GM10248 (cell line): ENCODE data around the gene DSTN.

ENCODE experiments used
- CTCF ChIA-PET: fragments of 300-600 bp; sonication (Branson Sonifier 250); formaldehyde crosslinking; extraction: SDS; loops from one replicate; lab custom pipeline; 2021; ENCODE audit warnings: antibody characterized with exemption; lab: Yijun Ruan, JAX
- POLR2A ChIA-PET: fragments of 350-650 bp; sonication (Branson Sonifier 250); formaldehyde crosslinking; extraction: SDS; loops from one replicate; lab custom pipeline; 2020; ENCODE audit warnings: antibody characterized with exemption; lab: Yijun Ruan, JAX
- DNase-seq: peaks from one replicate; pipeline ENCODE4 v3.0.0; 2012; ENCODE audit errors: extremely low spot score
- CTCF ChIP-seq: IDR thresholded peaks from 2 replicates; pipeline ENCODE4 v1.5.1; 2012; ENCODE audit warnings: mild to moderate bottlenecking, low read depth; ENCODE audit errors: extremely low read depth, missing control alignments, control extremely low read depth

DSTN gene

DNA sequence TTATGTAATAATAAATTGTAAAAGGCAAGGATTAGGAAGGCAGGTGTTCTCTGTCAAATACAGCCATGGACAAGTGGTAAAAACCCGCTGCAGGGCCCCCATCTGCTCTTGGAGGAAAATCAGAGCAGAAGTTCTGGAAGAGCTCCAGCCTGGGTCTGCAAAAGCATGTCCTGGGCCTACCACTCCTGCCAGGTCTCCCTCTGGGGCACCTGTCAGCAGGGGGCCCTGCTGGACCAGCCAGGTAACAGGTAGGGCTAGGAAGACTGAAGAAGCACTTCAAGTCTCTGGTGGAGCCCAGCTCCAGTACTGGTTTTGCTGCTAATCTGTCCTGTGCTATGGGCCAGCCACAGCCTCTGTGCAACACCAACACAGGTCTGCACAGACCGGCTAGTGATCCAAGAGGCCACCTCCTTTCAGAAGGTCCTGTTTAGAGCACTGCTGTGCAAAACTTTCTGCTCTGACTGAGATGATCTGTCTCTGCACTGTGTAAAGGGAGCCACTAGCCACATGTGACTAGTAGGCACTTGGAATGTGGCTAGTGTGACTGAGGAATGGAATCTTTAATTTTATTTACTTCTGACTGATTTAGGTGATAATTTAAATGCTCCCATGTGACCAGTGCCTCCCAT, 82.0 kb downstream of the DSTN start:
- DNase-seq, result no peak
- ChIA-PET CTCF (interaction anchor here (1.1 to 1.7 kb wide), 5 partner anchors 30 to 147 kb away, joined by 3 to 8 read pairs (median 4); partner anchors contain the start of gene RRBP1), POLR2A (no interaction called here)
- TF ChIP-seq CTCF, result peak; percentile 23

DNA sequence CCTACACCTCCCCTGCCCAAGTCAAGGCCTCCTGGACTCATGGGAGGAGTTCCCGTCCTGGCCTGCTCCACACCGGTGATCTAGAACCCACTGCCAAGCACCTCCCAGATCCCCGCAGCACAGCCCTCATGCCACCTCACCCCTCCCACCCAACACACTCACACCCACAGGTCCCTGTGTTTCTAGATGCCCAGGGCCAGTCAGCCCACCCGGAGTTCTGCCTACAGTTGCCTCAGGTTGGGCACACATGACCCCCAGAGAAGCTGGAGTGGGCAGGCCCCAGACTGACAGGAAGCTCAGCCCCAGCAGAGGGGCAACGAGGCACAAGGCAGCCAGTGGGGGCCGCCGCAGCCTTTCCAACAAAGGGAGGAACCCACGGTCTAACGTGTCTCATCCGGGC, 82.5 kb downstream of the DSTN start:
- no peak for TF ChIP-seq CTCF
- ChIA-PET CTCF (interaction anchor here (1.3 kb wide), 1 partner anchor 30 kb away, joined by 3 read pairs; the partner anchor contains the start of gene RRBP1), POLR2A (no interaction called here)
- DNase-seq, result no peak

- ChIA-PET POLR2A (interaction anchor here (0.7 kb wide), 1 partner anchor 326 kb away, joined by 7 read pairs; no protein-coding TSS in a partner anchor), CTCF (interaction anchor here (0.6 to 3.7 kb wide), 6 partner anchors 13 to 54 kb away, joined by 3 to 23 read pairs (median 3); partner anchors contain the start of gene RRBP1)
- no peak for TF ChIP-seq CTCF
- DNase-seq, result no peak
These were observed 84.2 kb downstream of the DSTN start for GRCh38 chr20:17653835-17654648.

DNA sequence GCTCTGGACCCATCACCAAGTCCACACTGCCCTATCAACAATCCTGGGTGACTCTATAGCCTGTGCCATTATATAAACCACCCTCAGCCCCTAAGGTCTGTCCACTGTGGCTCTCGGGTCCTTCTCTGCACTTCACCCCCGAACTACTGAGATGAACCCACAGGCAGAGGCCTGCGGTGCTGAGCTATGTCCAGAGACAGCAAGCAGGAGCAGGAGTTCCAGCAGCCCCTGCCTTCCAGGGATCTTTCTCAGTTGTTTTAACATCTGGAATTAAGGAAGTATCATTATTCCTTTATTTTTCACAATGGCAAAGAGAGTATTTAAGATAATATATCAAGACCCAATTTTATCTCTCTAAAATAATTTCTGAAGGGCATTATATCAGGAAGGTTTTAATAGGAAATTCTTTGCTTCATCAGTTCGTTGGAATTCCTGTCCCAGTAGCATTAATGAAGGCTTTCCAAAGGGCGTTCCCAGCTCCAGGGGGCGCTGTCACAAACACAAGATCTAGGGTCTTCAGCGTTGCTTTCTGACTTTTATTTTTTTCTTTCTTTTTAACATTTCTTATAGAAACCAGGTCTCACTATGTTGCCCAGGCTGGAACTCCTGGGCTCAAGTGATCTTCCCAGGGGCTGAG, 84.9 kb downstream of the DSTN start:
- CTCF ChIA-PET, result interaction anchor here (0.6 to 3.7 kb wide), 6 partner anchors 12 to 55 kb away, joined by 3 to 23 read pairs (median 3); partner anchors contain the start of gene RRBP1
- DNase-seq, result no peak
- POLR2A ChIA-PET, result no interaction called here
- peak; percentile 32 for TF ChIP-seq CTCF

DNA sequence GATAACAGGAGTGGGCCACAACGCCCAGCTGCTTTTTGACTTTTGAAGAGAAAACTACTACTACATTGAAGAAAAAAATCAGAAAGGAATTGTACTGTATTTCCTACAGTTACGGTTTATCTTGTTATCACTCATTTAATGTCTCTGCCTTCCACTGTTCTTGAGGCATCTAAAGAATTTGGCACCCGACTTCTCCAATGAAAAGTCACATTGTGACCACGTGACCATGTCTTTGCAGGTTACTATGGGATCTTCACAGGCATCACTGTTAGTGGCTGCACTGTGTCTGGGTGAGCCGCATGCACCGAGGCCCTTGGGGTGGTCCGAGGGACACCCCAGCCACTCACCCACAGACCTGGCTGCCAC, 85.4 kb downstream of the DSTN start:
- TF ChIP-seq CTCF, result no peak
- no peak for DNase-seq
- ChIA-PET POLR2A (no interaction called here), CTCF (interaction anchor here (0.9 to 3.7 kb wide), 4 partner anchors 9 to 28 kb away, joined by 3 to 23 read pairs (median 10); partner anchors contain the start of gene RRBP1)
